WTC11 (cell line): Measurements from ENCODE around the gene RNF135.

Source experiments
- ATF1 ChIP-seq: sonication (generic); formaldehyde crosslinking; IDR thresholded peaks from 2 replicates; pipeline ENCODE4 v1.8.1; 2023; ENCODE audit warnings: mild to moderate bottlenecking, moderate library complexity, missing genetic modification reagents
- CTCF ChIP-seq: fragments of 200-600 bp; IDR thresholded peaks from 2 replicates; pipeline ENCODE4 v1.8.0; 2022; ENCODE audit warnings: antibody characterized with exemption
- E2F5 ChIP-seq: sonication (generic); formaldehyde crosslinking; IDR thresholded peaks from 2 replicates; pipeline ENCODE4 v1.8.1; 2022; ENCODE audit warnings: mild to moderate bottlenecking, moderate library complexity, missing genetic modification reagents
- ESRRA ChIP-seq: sonication (generic); formaldehyde crosslinking; IDR thresholded peaks from 2 replicates; pipeline ENCODE4 v1.8.1; 2022; ENCODE audit warnings: mild to moderate bottlenecking, missing genetic modification reagents, borderline replicate concordance
- FOXP1 ChIP-seq: sonication (generic); formaldehyde crosslinking; IDR thresholded peaks from 2 replicates; pipeline ENCODE4 v1.8.0; 2022; ENCODE audit warnings: missing genetic modification reagents, mild to moderate bottlenecking, moderate library complexity, borderline replicate concordance
- JUN ChIP-seq: sonication (generic); formaldehyde crosslinking; IDR thresholded peaks from 2 replicates; pipeline ENCODE4 v1.8.0; 2023; ENCODE audit warnings: mild to moderate bottlenecking, missing genetic modification reagents
- MXD4 ChIP-seq: fragments of 250-450 bp; sonication (Bioruptor Pico); IDR thresholded peaks from 2 replicates; pipeline ENCODE4 v1.8.0; 2021; ENCODE audit warnings: mild to moderate bottlenecking, moderate library complexity, borderline replicate concordance
- NFYB ChIP-seq: sonication (generic); formaldehyde crosslinking; conservative IDR thresholded peaks from 2 replicates; pipeline ENCODE4 v1.8.0; 2022; ENCODE audit warnings: low read depth, missing genetic modification reagents
- NR3C1 ChIP-seq: sonication (generic); formaldehyde crosslinking; conservative IDR thresholded peaks from 2 replicates; pipeline ENCODE4 v1.8.1; 2023; ENCODE audit warnings: low read depth, mild to moderate bottlenecking, missing genetic modification reagents
- USF2 ChIP-seq: sonication (generic); formaldehyde crosslinking; IDR thresholded peaks from 2 replicates; pipeline ENCODE4 v1.8.1; 2023; ENCODE audit warnings: mild to moderate bottlenecking, missing genetic modification reagents, moderate library complexity
- ZNF121 ChIP-seq: sonication (generic); formaldehyde crosslinking; IDR thresholded peaks from 2 replicates; pipeline ENCODE4 v1.8.0; 2023; ENCODE audit warnings: missing genetic modification reagents
- ZNF232 ChIP-seq: sonication (generic); formaldehyde crosslinking; IDR thresholded peaks from 2 replicates; pipeline ENCODE4 v1.8.0; 2022; ENCODE audit warnings: mild to moderate bottlenecking, missing genetic modification reagents
- ZNF281 ChIP-seq: sonication (generic); formaldehyde crosslinking; IDR thresholded peaks from 2 replicates; pipeline ENCODE4 v1.8.0; 2023; ENCODE audit warnings: mild to moderate bottlenecking, missing genetic modification reagents
- ZNF396 ChIP-seq: fragments of 250-450 bp; sonication (Bioruptor Pico); IDR thresholded peaks from 2 replicates; pipeline ENCODE4 v1.8.0; 2021; ENCODE audit warnings: mild to moderate bottlenecking, moderate library complexity, borderline replicate concordance

- TF ChIP-seq USF2 (CRISPR knock-in tag) = no peak
- TF ChIP-seq E2F5 = no peak
- TF ChIP-seq FOXP1 = no peak
- no peak for TF ChIP-seq CTCF
- TF ChIP-seq ATF1 = no peak
- TF ChIP-seq NFYB (CRISPR knock-in tag) = no peak
- TF ChIP-seq MXD4 (CRISPR knock-in tag) = no peak
- no peak for TF ChIP-seq JUN (CRISPR knock-in tag)
- no peak for TF ChIP-seq ZNF121 (CRISPR knock-in tag)
- no peak for TF ChIP-seq ZNF281 (CRISPR knock-in tag)
- TF ChIP-seq ZNF396 (CRISPR knock-in tag) = no peak
- TF ChIP-seq ZNF232 (CRISPR knock-in tag) = no peak
- no peak for TF ChIP-seq NR3C1 (CRISPR knock-in tag)
- no peak for TF ChIP-seq ESRRA (CRISPR knock-in tag)
Observed at GRCh38 chr17:30992551-30992950, 21.7 kb downstream of the RNF135 start.
